ENCODE measurements around the gene C17orf78. TPM values are rescaled to one million over a fixed set of nuclear protein-coding genes. Genes with fewer than 3 reads are reported as not detected.
"Not testable (repeated sequence)": the region's sequence is repeated elsewhere in the genome, so short reads cannot be mapped to it uniquely, and the experiment has no call there.

Gene C17orf78
- not detected for polyA plus RNA-seq (2012; ENCODE audit: insufficient read depth, insufficient read length)

GRCh38 chr17:37375706-37376105 lies at the start of gene C17orf78:
Gene C17orf78, plus strand, starts transcription at chr17:37375985. Its CDS starts 108 bp downstream, at chr17:37376093.
- no peak for DNase-seq (ENCODE audit: low read depth, low spot score)

GRCh38 chr17:37327341-37328090 lies 48.3 kb upstream of the C17orf78 start:
- no peak overlapping the region for H3K4me3 ChIP-seq (ENCODE audit: low read length)
- no peak for DNase-seq (ENCODE audit: low read depth, low spot score)

More at GRCh38 chr17:37375706-37376105, at the start of gene C17orf78:
- no peak within 1 kb of the TSS for H3K4me3 ChIP-seq (ENCODE audit: low read length)

GRCh38 chr17:37338847-37339246 lies 36.9 kb upstream of the C17orf78 start:
- no peak overlapping the region for H3K4me3 ChIP-seq (ENCODE audit: low read length)
- DNase-seq (ENCODE audit: low read depth, low spot score) = no peak

GRCh38 chr17:37339321-37339720 lies 36.5 kb upstream of the C17orf78 start:
- no peak overlapping the region for H3K4me3 ChIP-seq (ENCODE audit: low read length)
- no peak for DNase-seq (ENCODE audit: low read depth, low spot score)

GRCh38 chr17:37340804-37341203 lies 35.0 kb upstream of the C17orf78 start:
- DNase-seq (ENCODE audit: low read depth, low spot score) = no peak
- no peak overlapping the region for H3K4me3 ChIP-seq (ENCODE audit: low read length)

- no peak overlapping the region for H3K4me3 ChIP-seq (ENCODE audit: low read length)
- DNase-seq (ENCODE audit: low read depth, low spot score) = no peak
Measured at GRCh38 chr17:37342589-37342988, 33.2 kb upstream of the C17orf78 start.

- no peak overlapping the region for H3K4me3 ChIP-seq (ENCODE audit: low read length)
Measured at GRCh38 chr17:37344519-37344918, 31.3 kb upstream of the C17orf78 start.

GRCh38 chr17:37346863-37347402 lies 28.9 kb upstream of the C17orf78 start:
- not testable (repeated sequence) for DNase-seq (ENCODE audit: low read depth, low spot score); H3K4me3 ChIP-seq (ENCODE audit: low read length)

More at GRCh38 chr17:37344519-37344918, 31.3 kb upstream of the C17orf78 start:
- DNase-seq (ENCODE audit: low read depth, low spot score) = no peak

GRCh38 chr17:37356796-37357569 lies 18.8 kb upstream of the C17orf78 start:
- DNase-seq (ENCODE audit: low read depth, low spot score); H3K4me3 ChIP-seq (ENCODE audit: low read length): not testable (repeated sequence)

GRCh38 chr17:37358098-37358829 lies 17.5 kb upstream of the C17orf78 start:
- H3K4me3 ChIP-seq (ENCODE audit: low read length) = peak overlapping the region; percentile 96
- DNase-seq (ENCODE audit: low read depth, low spot score) = peak; percentile 31

- peak overlapping the region; percentile 96 for H3K4me3 ChIP-seq (ENCODE audit: low read length)
- DNase-seq (ENCODE audit: low read depth, low spot score) = peak; percentile 85
Measured at GRCh38 chr17:37358830-37359681, 16.7 kb upstream of the C17orf78 start.

- H3K4me3 ChIP-seq (ENCODE audit: low read length) = peak overlapping the region; percentile 96
- no peak for DNase-seq (ENCODE audit: low read depth, low spot score)
Measured at GRCh38 chr17:37359682-37360188, 16.1 kb upstream of the C17orf78 start.

- no peak overlapping the region for H3K4me3 ChIP-seq (ENCODE audit: low read length)
- no peak for DNase-seq (ENCODE audit: low read depth, low spot score)
Measured at GRCh38 chr17:37360632-37361031, 15.2 kb upstream of the C17orf78 start.

GRCh38 chr17:37361543-37361942 lies 14.2 kb upstream of the C17orf78 start:
- H3K4me3 ChIP-seq (ENCODE audit: low read length) = no peak overlapping the region
- no peak for DNase-seq (ENCODE audit: low read depth, low spot score)

GRCh38 chr17:37365589-37365988 lies 10.2 kb upstream of the C17orf78 start:
- DNase-seq (ENCODE audit: low read depth, low spot score) = no peak

GRCh38 chr17:37368577-37368976 lies 7.2 kb upstream of the C17orf78 start:
- DNase-seq (ENCODE audit: low read depth, low spot score) = no peak
- no peak overlapping the region for H3K4me3 ChIP-seq (ENCODE audit: low read length)

More at GRCh38 chr17:37365589-37365988, 10.2 kb upstream of the C17orf78 start:
- H3K4me3 ChIP-seq (ENCODE audit: low read length) = no peak overlapping the region

- no peak overlapping the region for H3K4me3 ChIP-seq (ENCODE audit: low read length)
- peak; percentile 82 for DNase-seq (ENCODE audit: low read depth, low spot score)
Measured at GRCh38 chr17:37373530-37374159, 2.1 kb upstream of the C17orf78 start.

GRCh38 chr17:37382056-37382455 lies 6.3 kb downstream of the C17orf78 start:
- no peak for DNase-seq (ENCODE audit: low read depth, low spot score)
- H3K4me3 ChIP-seq (ENCODE audit: low read length) = no peak overlapping the region

Data from Jurkat, Clone E6-1 (cell line).